Caco-2 (cell line): ENCODE data around the gene ARHGAP29. TPM values are rescaled to one million over a fixed set of nuclear protein-coding genes. Genes with fewer than 3 reads are reported as not detected.

ENCODE experiments used
- BruUV-seq: library from RNA; stranded (reverse); fragments of 400-500 nt; replicated peaks from 2 replicates; lab custom pipeline; 2021; lab: Mats Ljungman, UMichigan
- CTCF ChIA-PET: fragments of 300-600 bp; sonication (Branson Sonifier 250); formaldehyde crosslinking; loops from one replicate; lab custom pipeline; 2022; ENCODE audit warnings: antibody characterized with exemption; lab: Charles Lee
- POLR2A ChIA-PET: fragments of 300-600 bp; sonication (Branson Sonifier 250); formaldehyde crosslinking; loops from one replicate; lab custom pipeline; 2022; ENCODE audit warnings: antibody characterized with exemption; lab: Charles Lee
- DNase-seq, 2 experiments: peaks; one replicate each; pipeline versions ENCODE4 v3.0.0 to v3.0.0-alpha.2; 2020 to 2022
- H3K27me3 ChIP-seq: replicated peaks from 2 replicates; pipeline ENCODE4 v1.6.0; 2011; ENCODE audit warnings: low read length; ENCODE audit not compliant: control insufficient read depth, insufficient read depth
- H3K36me3 ChIP-seq: 2 replicates; pipeline ENCODE4 v1.5.1; 2011; ENCODE audit warnings: low read length; ENCODE audit not compliant: control insufficient read depth, insufficient read depth
- H3K4me1 ChIP-seq: fragments of 250-450 bp; sonication (Bioruptor Pico); 2 replicates; pipeline ENCODE4 v1.5.1; 2020; ENCODE audit warnings: mild to moderate bottlenecking
- H3K4me3 ChIP-seq: 2 replicates; pipeline ENCODE4 v1.5.1; 2011; ENCODE audit warnings: low read depth, mild to moderate bottlenecking, control low read depth, low read length
- H3K9me3 ChIP-seq: fragments of 250-450 bp; sonication (Bioruptor Pico); 2 replicates; pipeline ENCODE4 v1.5.1; 2020; ENCODE audit warnings: mild to moderate bottlenecking, moderate library complexity
- H3K27ac Mint-ChIP-seq: one replicate; pipeline ENCODE4 v1.8.0; 2022; ENCODE audit warnings: mixed read lengths; ENCODE audit not compliant: unreplicated experiment
- H3K27me3 Mint-ChIP-seq: one replicate; pipeline ENCODE4 v1.8.0; 2022; ENCODE audit warnings: mixed read lengths; ENCODE audit not compliant: insufficient read depth, unreplicated experiment
- H3K36me3 Mint-ChIP-seq: one replicate; pipeline ENCODE4 v1.8.0; 2022; ENCODE audit warnings: mild to moderate bottlenecking, mixed read lengths; ENCODE audit not compliant: insufficient read depth, unreplicated experiment
- H3K4me1 Mint-ChIP-seq: one replicate; pipeline ENCODE4 v1.8.0; 2022; ENCODE audit warnings: low read depth, mixed read lengths; ENCODE audit not compliant: unreplicated experiment
- H3K4me3 Mint-ChIP-seq: one replicate; pipeline ENCODE4 v1.8.0; 2022; ENCODE audit warnings: mild to moderate bottlenecking, moderate library complexity, mixed read lengths; ENCODE audit not compliant: unreplicated experiment
- H3K9me3 Mint-ChIP-seq: one replicate; pipeline ENCODE4 v1.8.0; 2022; ENCODE audit warnings: mixed read lengths; ENCODE audit not compliant: unreplicated experiment
- intact Hi-C: fragments of 100-400 bp; cut with micrococcal nuclease; formaldehyde crosslinking; loops from one replicate; pipeline ENCODE4 v1.10.0; 2022; ENCODE audit not compliant: unreplicated experiment
- total RNA-seq: library from RNA; stranded (reverse); gene quantifications from 2 replicates; pipeline ENCODE4 v1.2.3, GENCODE V29; 2022
- TF ChIP-seq, protein P1 (sequence below), 2 experiments: fragments of 200-600 bp in 1 of 2; IDR thresholded peaks; 1 replicate in 1 of 2; 2 replicates in 1 of 2; pipeline versions ENCODE4 v1.5.1 to v1.8.0; 2011 to 2022; ENCODE audit warnings: antibody characterized with exemption in 1 of 2, control low read depth in 1 of 2, inconsistent platforms in 1 of 2, low read depth in 1 of 2, low read length in 1 of 2, mild to moderate bottlenecking in 1 of 2, moderate library complexity in 1 of 2; ENCODE audit not compliant: insufficient read depth in 1 of 2, severe bottlenecking in 1 of 2, unreplicated experiment in 1 of 2

The ARHGAP29 gene
- total RNA-seq, 1 experiment from 2014 or later: 30.3 TPM

- Histone ChIP-seq H3K4me3 (no peak overlapping the region), H3K9me3 (no peaks in the 10 kb centered on the region), H3K36me3 (no peaks in the 10 kb centered on the region), H3K27me3 (no peaks in the 10 kb centered on the region), H3K4me1 (peaks cover 16% of the 10 kb centered on the region)
- intact Hi-C loops: no loop called here
- no peak overlapping the region for H3K27ac Mint-ChIP-seq
- ChIA-PET POLR2A (no interaction called here), CTCF (no interaction called here)
- no peaks in the 10 kb centered on the region for H3K9me3 Mint-ChIP-seq
- TF ChIP-seq, protein P1, sequence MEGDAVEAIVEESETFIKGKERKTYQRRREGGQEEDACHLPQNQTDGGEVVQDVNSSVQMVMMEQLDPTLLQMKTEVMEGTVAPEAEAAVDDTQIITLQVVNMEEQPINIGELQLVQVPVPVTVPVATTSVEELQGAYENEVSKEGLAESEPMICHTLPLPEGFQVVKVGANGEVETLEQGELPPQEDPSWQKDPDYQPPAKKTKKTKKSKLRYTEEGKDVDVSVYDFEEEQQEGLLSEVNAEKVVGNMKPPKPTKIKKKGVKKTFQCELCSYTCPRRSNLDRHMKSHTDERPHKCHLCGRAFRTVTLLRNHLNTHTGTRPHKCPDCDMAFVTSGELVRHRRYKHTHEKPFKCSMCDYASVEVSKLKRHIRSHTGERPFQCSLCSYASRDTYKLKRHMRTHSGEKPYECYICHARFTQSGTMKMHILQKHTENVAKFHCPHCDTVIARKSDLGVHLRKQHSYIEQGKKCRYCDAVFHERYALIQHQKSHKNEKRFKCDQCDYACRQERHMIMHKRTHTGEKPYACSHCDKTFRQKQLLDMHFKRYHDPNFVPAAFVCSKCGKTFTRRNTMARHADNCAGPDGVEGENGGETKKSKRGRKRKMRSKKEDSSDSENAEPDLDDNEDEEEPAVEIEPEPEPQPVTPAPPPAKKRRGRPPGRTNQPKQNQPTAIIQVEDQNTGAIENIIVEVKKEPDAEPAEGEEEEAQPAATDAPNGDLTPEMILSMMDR (IDR thresholded peaks at IDR 0.05; ENCODE audit: insufficient read depth in 1 of 2, low read depth in 1 of 2, low read length in 1 of 2, severe bottlenecking in 1 of 2, unreplicated experiment in 1 of 2): no peak
- BruUV-seq: no TSS peak
- peaks cover 19% of the 10 kb centered on the region for H3K4me1 Mint-ChIP-seq
- no peak for DNase-seq
- no peaks in the 10 kb centered on the region for H3K27me3 Mint-ChIP-seq
- no peak overlapping the region for H3K4me3 Mint-ChIP-seq
- H3K36me3 Mint-ChIP-seq: no peaks in the 10 kb centered on the region
Observed at GRCh38 chr1:94228640-94229375, 8.6 kb downstream of the ARHGAP29 start.

DNA sequence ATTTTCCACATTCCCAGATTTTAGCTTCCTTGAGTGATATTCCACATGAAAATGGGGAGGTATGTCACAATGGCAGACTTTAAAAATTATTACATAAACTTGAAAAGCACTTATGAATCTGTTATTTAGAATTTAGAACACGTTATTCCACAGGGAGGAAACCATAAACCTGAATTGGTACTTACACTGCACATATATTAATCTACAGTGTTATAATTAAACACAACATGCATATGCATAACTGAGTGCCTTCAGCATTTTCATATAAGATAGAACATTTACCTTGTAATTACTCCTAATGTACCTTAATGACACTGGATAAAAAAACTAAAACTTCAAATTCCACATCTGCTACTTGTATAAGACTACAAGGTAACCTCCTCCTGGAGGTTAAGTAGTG lies 9.8 kb downstream of the ARHGAP29 start:
- no peaks in the 10 kb centered on the region for H3K9me3 ChIP-seq
- intact Hi-C loops: no loop called here
- H3K4me3 ChIP-seq: no peak overlapping the region
- H3K27me3 ChIP-seq: no peaks in the 10 kb centered on the region
- ChIA-PET CTCF (no interaction called here), POLR2A (no interaction called here)
- Mint-ChIP-seq H3K4me1 (peaks cover 10% of the 10 kb centered on the region), H3K9me3 (no peaks in the 10 kb centered on the region), H3K27me3 (no peaks in the 10 kb centered on the region), H3K36me3 (no peaks in the 10 kb centered on the region), H3K4me3 (no peak overlapping the region), H3K27ac (no peak overlapping the region)
- TF ChIP-seq, protein P1 (IDR thresholded peaks at IDR 0.05; ENCODE audit: insufficient read depth in 1 of 2, low read depth in 1 of 2, low read length in 1 of 2, severe bottlenecking in 1 of 2, unreplicated experiment in 1 of 2): no peak
- H3K4me1 ChIP-seq: peaks cover 7% of the 10 kb centered on the region
- BruUV-seq: no TSS peak
- DNase-seq: no peak
- no peaks in the 10 kb centered on the region for H3K36me3 ChIP-seq

DNA sequence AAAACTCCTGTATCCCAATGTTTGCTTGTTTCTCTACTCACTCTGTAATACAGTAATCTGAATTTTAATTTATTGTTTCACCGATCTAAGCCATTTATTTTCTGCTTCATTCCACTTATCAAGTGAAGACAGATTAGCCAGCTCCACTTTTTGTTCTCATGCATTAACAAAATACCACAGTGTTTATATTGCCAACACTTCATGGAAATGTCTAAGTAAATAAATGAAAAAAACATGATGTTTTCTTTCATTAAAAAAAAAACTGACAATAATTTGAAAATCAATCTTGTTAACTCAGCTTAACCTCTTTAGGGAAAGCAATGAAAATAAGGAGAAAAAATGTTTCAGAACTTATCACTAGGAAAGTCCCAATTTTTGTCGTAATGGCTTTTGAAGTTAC lies 11.5 kb downstream of the ARHGAP29 start:
- no peaks in the 10 kb centered on the region for H3K36me3 ChIP-seq

More for the DNA sequence above, 11.5 kb downstream of the ARHGAP29 start:
- intact Hi-C loops: no loop called here
- Mint-ChIP-seq H3K27ac (no peak overlapping the region), H3K4me3 (no peak overlapping the region), H3K27me3 (no peaks in the 10 kb centered on the region), H3K4me1 (no peaks in the 10 kb centered on the region), H3K9me3 (no peaks in the 10 kb centered on the region), H3K36me3 (no peaks in the 10 kb centered on the region)
- no TSS peak for BruUV-seq
- H3K4me3 ChIP-seq: no peak overlapping the region
- DNase-seq: no peak
- H3K4me1 ChIP-seq: no peaks in the 10 kb centered on the region
- no peaks in the 10 kb centered on the region for H3K9me3 ChIP-seq
- ChIA-PET CTCF (interaction anchor here (0.7 kb wide), 1 partner anchor 12 kb away, joined by 3 read pairs; no protein-coding TSS in a partner anchor), POLR2A (interaction anchor here (1.0 kb wide), 1 partner anchor 11 kb away, joined by 3 read pairs; the partner anchor contains the start of gene ARHGAP29)
- TF ChIP-seq, protein P1 (IDR thresholded peaks at IDR 0.05; ENCODE audit: insufficient read depth in 1 of 2, low read depth in 1 of 2, low read length in 1 of 2, severe bottlenecking in 1 of 2, unreplicated experiment in 1 of 2): no peak
- no peaks in the 10 kb centered on the region for H3K27me3 ChIP-seq
